HEK293 (cell line): ENCODE measurements around the gene FADS2.

Experiments
- CTCF ChIP-seq: fragments of 450-650 bp; formaldehyde crosslinking; IDR thresholded peaks from 2 replicates; pipeline ENCODE4 v1.5.1; 2016; ENCODE audit warnings: missing biosample characterization, missing genetic modification characterization
- GLIS1 ChIP-seq: fragments of 450-650 bp; formaldehyde crosslinking; IDR thresholded peaks from 2 replicates; pipeline ENCODE4 v1.5.1; 2016; ENCODE audit warnings: missing biosample characterization, missing genetic modification characterization
- PATZ1 ChIP-seq: fragments of 450-650 bp; formaldehyde crosslinking; IDR thresholded peaks from 2 replicates; pipeline ENCODE4 v1.5.1; 2016; ENCODE audit warnings: missing biosample characterization, missing genetic modification characterization
- PBX3 ChIP-seq: sonication (generic); formaldehyde crosslinking; IDR thresholded peaks from 2 replicates; pipeline ENCODE4 v1.8.1; 2022; ENCODE audit warnings: mild to moderate bottlenecking, moderate library complexity, missing genetic modification reagents
- TRIM28 ChIP-seq: IDR thresholded peaks from 2 replicates; pipeline ENCODE4 v1.6.1; 2011; ENCODE audit warnings: low read length, control low read depth, borderline replicate concordance
- ZEB2 ChIP-seq: fragments of 450-650 bp; formaldehyde crosslinking; IDR thresholded peaks from 2 replicates; pipeline ENCODE4 v1.5.1; 2016; ENCODE audit warnings: missing biosample characterization, missing genetic modification characterization
- ZNF416 ChIP-seq: fragments of 450-650 bp; formaldehyde crosslinking; IDR thresholded peaks from 2 replicates; pipeline ENCODE4 v1.5.1; 2016; ENCODE audit warnings: missing biosample characterization, missing genetic modification characterization

- no peak for TF ChIP-seq PBX3 (CRISPR knock-in tag)
- no peak for TF ChIP-seq PATZ1 (tag by site-specific recombination)
- no peak for TF ChIP-seq TRIM28
- no peak for TF ChIP-seq ZNF416 (tag by site-specific recombination)
- 0 out of 2 replicates have a peak, but pooled peaks have one; percentile 9 for TF ChIP-seq GLIS1 (tag by site-specific recombination)
- TF ChIP-seq ZEB2 (tag by site-specific recombination), result no peak
- no peak for TF ChIP-seq CTCF (tag by site-specific recombination)
Observed at GRCh38 chr11:61907871-61908729, 80.0 kb downstream of the FADS2 start.
